Endothelial cell of umbilical vein (primary cell): ENCODE results near the gene C15orf40. TPM values are rescaled to one million over a fixed set of nuclear protein-coding genes. Genes with fewer than 3 reads are reported as not detected.

ENCODE experiments used
- BruUV-seq: library from RNA; stranded (reverse); fragments of 400-500 nt; replicated peaks from 2 replicates; lab custom pipeline; 2021; lab: Mats Ljungman, UMichigan
- CTCF ChIA-PET: fragments of 300-600, 350-600 bp; sonication (Branson Sonifier 250); formaldehyde crosslinking; loops from one replicate; lab custom pipeline; 2021; ENCODE audit warnings: antibody characterized with exemption, inconsistent platforms; lab: Charles Lee
- POLR2A ChIA-PET: fragments of 300-600, 350-600 bp; sonication (Branson Sonifier 250); formaldehyde crosslinking; loops from one replicate; lab custom pipeline; 2021; ENCODE audit warnings: antibody characterized with exemption, inconsistent platforms; lab: Charles Lee
- DNase-seq: peaks from one replicate; pipeline ENCODE4 v3.0.0-alpha.2; 2011; ENCODE audit warnings: low read depth, low spot score
- FAIRE-seq: peaks from 2 replicates; lab custom pipeline; 2011; peaks lifted over from hg19 to GRCh38; lab: Jason Lieb, UNC
- H2AFZ ChIP-seq: 2 replicates; pipeline ENCODE4 v1.6.0; 2012; ENCODE audit warnings: low read depth, low read length, control low read depth, inconsistent platforms
- H3K27ac ChIP-seq: 2 replicates; pipeline ENCODE4 v1.5.1; 2011; ENCODE audit warnings: low read depth, mild to moderate bottlenecking, control low read depth, low read length, moderate library complexity; ENCODE audit not compliant: insufficient read depth
- H3K27me3 ChIP-seq, 2 experiments: 2 replicates each; pipeline versions ENCODE4 v1.6.0 to v1.6.1; 2011; ENCODE audit warnings: low read length in 2 of 2, mixed read lengths in 1 of 2; ENCODE audit not compliant: control insufficient read depth in 2 of 2, insufficient read depth in 2 of 2
- H3K36me3 ChIP-seq, 2 experiments: 2 replicates in 1 of 2; 3 replicates in 1 of 2; pipeline ENCODE4 v1.5.1; 2011; ENCODE audit warnings: low read length in 2 of 2, mild to moderate bottlenecking in 1 of 2, moderate library complexity in 1 of 2; ENCODE audit not compliant: control insufficient read depth in 2 of 2, insufficient read depth in 2 of 2; ENCODE audit errors: extremely low read depth in 1 of 2
- H3K4me1 ChIP-seq: 3 replicates; pipeline ENCODE4 v1.5.1; 2011; ENCODE audit warnings: mild to moderate bottlenecking, low read length; ENCODE audit not compliant: control insufficient read depth, insufficient read depth; ENCODE audit errors: extremely low read depth
- H3K4me2 ChIP-seq: 2 replicates; pipeline ENCODE4 v1.6.1; 2011; ENCODE audit warnings: low read length, control low read depth, mixed read lengths; ENCODE audit not compliant: insufficient read depth
- H3K4me3 ChIP-seq, 3 experiments: fragments of 200-600 bp in 1 of 3; sonication (generic), shearing (Covaris generic) in 1 of 3; replicated peaks in 1 of 3; 2 replicates each; pipeline ENCODE4 v1.5.1; 2011 to 2016; ENCODE audit warnings: control low read depth in 3 of 3, low read length in 3 of 3, mild to moderate bottlenecking in 2 of 3, inconsistent platforms in 1 of 3, low read depth in 1 of 3, moderate library complexity in 1 of 3; ENCODE audit not compliant: insufficient read depth in 1 of 3
- H3K79me2 ChIP-seq: 2 replicates; pipeline ENCODE4 v1.6.0; 2012; ENCODE audit warnings: low read length, inconsistent platforms; ENCODE audit not compliant: control insufficient read depth, insufficient read depth
- H3K9ac ChIP-seq: replicated peaks from 2 replicates; pipeline ENCODE3; 2011; ENCODE audit warnings: low read length, control low read depth; ENCODE audit not compliant: insufficient read depth; ENCODE audit errors: extremely low read depth
- H3K9me1 ChIP-seq: replicated peaks from 3 replicates; pipeline ENCODE4 v1.6.0; 2011; ENCODE audit warnings: mild to moderate bottlenecking, low read length; ENCODE audit not compliant: control insufficient read depth, insufficient read depth; ENCODE audit errors: extremely low read depth
- H3K9me3 ChIP-seq: replicated peaks from 2 replicates; pipeline ENCODE4 v1.5.1; 2012; ENCODE audit warnings: low read length, inconsistent platforms; ENCODE audit not compliant: control insufficient read depth, insufficient read depth
- H4K20me1 ChIP-seq: replicated peaks from 2 replicates; pipeline ENCODE3; 2011; ENCODE audit warnings: mild to moderate bottlenecking, low read length; ENCODE audit not compliant: control insufficient read depth, insufficient read depth; ENCODE audit errors: extremely low read depth
- EZH2 ChIP-seq: IDR thresholded peaks from 2 replicates; pipeline ENCODE4 v1.6.1; 2012; ENCODE audit warnings: borderline replicate concordance, low read depth, mild to moderate bottlenecking, moderate library complexity, low read length, inconsistent platforms; ENCODE audit not compliant: severe bottlenecking
- FOS ChIP-seq: IDR thresholded peaks from 2 replicates; pipeline ENCODE4 v1.6.1; 2011; ENCODE audit warnings: mild to moderate bottlenecking, low read length, moderate library complexity, borderline replicate concordance; ENCODE audit not compliant: insufficient read depth
- GATA2 ChIP-seq: IDR thresholded peaks from 2 replicates; pipeline ENCODE4 v1.7.0; 2011; ENCODE audit warnings: low read depth, mild to moderate bottlenecking, moderate library complexity, mixed read lengths, low read length; ENCODE audit not compliant: insufficient read length, insufficient read depth
- JUN ChIP-seq: IDR thresholded peaks from 2 replicates; pipeline ENCODE4 v1.6.1; 2011; ENCODE audit warnings: borderline replicate concordance, low read depth; ENCODE audit not compliant: insufficient read length, insufficient read depth
- MYC ChIP-seq: IDR thresholded peaks from one replicate; pipeline ENCODE4 v1.6.1; 2011; ENCODE audit warnings: mild to moderate bottlenecking, low read depth, low read length
- POLR2A ChIP-seq: IDR thresholded peaks from 2 replicates; pipeline ENCODE4 v1.6.1; 2012; ENCODE audit warnings: low read depth, mild to moderate bottlenecking, control low read depth, low read length
- POLR2AphosphoS5 ChIP-seq: IDR thresholded peaks from 2 replicates; pipeline ENCODE4 v1.6.1; 2012; ENCODE audit warnings: low read depth, mild to moderate bottlenecking, control low read depth, low read length, moderate library complexity; ENCODE audit not compliant: insufficient read depth
- dilution Hi-C: fragments of 300-500 bp; cut with MboI; formaldehyde crosslinking; loops from one replicate; pipeline ENCODE4 v1.15.0; 2019; ENCODE audit warnings: low sequenced_read_pairs; ENCODE audit not compliant: extremely low pct_ligation_motif_present
- intact Hi-C: fragments of 100-400 bp; cut with micrococcal nuclease; formaldehyde crosslinking; loops from one replicate; pipeline ENCODE4 v1.10.0; 2022
- polyA plus RNA-seq, 4 experiments: library from polyadenylated mRNA; depleted of rRNA in 3 of 4; stranded (reverse) in 3 of 4; unstranded in 1 of 4; fragments of >200 nt; gene quantifications; 2 replicates each; pipeline versions ENCODE4 v1.2.1 to v1.2.3, GENCODE V29; 2011 to 2012; ENCODE audit warnings: missing spikeins in 1 of 4
- total RNA-seq: library from RNA; stranded (reverse); gene quantifications from 2 replicates; pipeline ENCODE4 v1.2.3, GENCODE V29; 2021
- TF ChIP-seq, protein P1 (sequence below), 2 donors: IDR thresholded peaks; 1 replicate in 1 of 2; 2 replicates in 1 of 2; pipeline ENCODE4 v1.5.1; 2011; ENCODE audit warnings: low read length in 2 of 2, mild to moderate bottlenecking in 2 of 2, moderate library complexity in 2 of 2, control low read depth in 1 of 2, inconsistent platforms in 1 of 2, low read depth in 1 of 2; ENCODE audit not compliant: insufficient read depth in 1 of 2; ENCODE audit errors: extremely low read depth in 1 of 2
- TF ChIP-seq, protein P2 (sequence below): IDR thresholded peaks from 2 replicates; pipeline ENCODE4 v1.6.1; 2011; ENCODE audit not compliant: insufficient read depth, insufficient read length

C15orf40 gene
- total and polyA plus RNA-seq, 2 donors (not counting 3 experiments of a cell fraction or from before 2014, with no cell fraction given): 15.4 to 27.9 TPM

GRCh38 chr15:82964890-82965289 lies 46.5 kb downstream of the C15orf40 start:
- Histone ChIP-seq H3K9ac (no peak overlapping the region), H3K27ac (no peak overlapping the region), H4K20me1 (no peaks in the 10 kb centered on the region), H2AFZ (no peak overlapping the region), H3K4me1 (no peaks in the 10 kb centered on the region), H3K9me1 (no peaks in the 10 kb centered on the region), H3K36me3 (no peaks in the 10 kb centered on the region), H3K79me2 (no peaks in the 10 kb centered on the region), H3K9me3 (no peaks in the 10 kb centered on the region), H3K27me3 (peaks cover 1 to 7% of the 10 kb centered on the region in 2 experiments), H3K4me3 (no peak overlapping the region), H3K4me2 (no peak overlapping the region)
- TF ChIP-seq JUN (no peak), EZH2 (no peak), FOS (no peak), POLR2AphosphoS5 (no peak), MYC (no peak), GATA2 (no peak), POLR2A (no peak)
- TF ChIP-seq, protein P1, sequence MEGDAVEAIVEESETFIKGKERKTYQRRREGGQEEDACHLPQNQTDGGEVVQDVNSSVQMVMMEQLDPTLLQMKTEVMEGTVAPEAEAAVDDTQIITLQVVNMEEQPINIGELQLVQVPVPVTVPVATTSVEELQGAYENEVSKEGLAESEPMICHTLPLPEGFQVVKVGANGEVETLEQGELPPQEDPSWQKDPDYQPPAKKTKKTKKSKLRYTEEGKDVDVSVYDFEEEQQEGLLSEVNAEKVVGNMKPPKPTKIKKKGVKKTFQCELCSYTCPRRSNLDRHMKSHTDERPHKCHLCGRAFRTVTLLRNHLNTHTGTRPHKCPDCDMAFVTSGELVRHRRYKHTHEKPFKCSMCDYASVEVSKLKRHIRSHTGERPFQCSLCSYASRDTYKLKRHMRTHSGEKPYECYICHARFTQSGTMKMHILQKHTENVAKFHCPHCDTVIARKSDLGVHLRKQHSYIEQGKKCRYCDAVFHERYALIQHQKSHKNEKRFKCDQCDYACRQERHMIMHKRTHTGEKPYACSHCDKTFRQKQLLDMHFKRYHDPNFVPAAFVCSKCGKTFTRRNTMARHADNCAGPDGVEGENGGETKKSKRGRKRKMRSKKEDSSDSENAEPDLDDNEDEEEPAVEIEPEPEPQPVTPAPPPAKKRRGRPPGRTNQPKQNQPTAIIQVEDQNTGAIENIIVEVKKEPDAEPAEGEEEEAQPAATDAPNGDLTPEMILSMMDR (IDR thresholded peaks at IDR 0.05; ENCODE audit: extremely low read depth in 1 of 2, insufficient read depth in 1 of 2, low read depth in 1 of 2, low read length in 2 of 2): no peak
- TF ChIP-seq, protein P2, sequence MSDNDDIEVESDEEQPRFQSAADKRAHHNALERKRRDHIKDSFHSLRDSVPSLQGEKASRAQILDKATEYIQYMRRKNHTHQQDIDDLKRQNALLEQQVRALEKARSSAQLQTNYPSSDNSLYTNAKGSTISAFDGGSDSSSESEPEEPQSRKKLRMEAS: no peak
- CTCF ChIA-PET: no interaction called here
- no TSS peak for BruUV-seq
- intact Hi-C loops: no loop called here
- DNase-seq (no peak), FAIRE-seq (no peak)
- dilution Hi-C loops: no loop called here
- POLR2A ChIA-PET: no interaction called here
